T-helper 2 cell treated with Interferon-gamma antibody and Interleukin-4, amounts not matched to agents 100 ng/mL and 5 ng/mL, for 36 hours (primary cell): ENCODE measurements around the gene ADAMTS13. TPM values are rescaled to one million over a fixed set of nuclear protein-coding genes. Genes with fewer than 3 reads are reported as not detected.

Experiments
- intact Hi-C: fragments of 100-400 bp; cut with micrococcal nuclease; formaldehyde crosslinking; loops from one replicate; pipeline ENCODE4 v1.15.1; 2023
- total RNA-seq: library from RNA; stranded (reverse); gene quantifications from 2 replicates; pipeline ENCODE4 v1.2.3, GENCODE V29; 2022

Gene ADAMTS13
- total RNA-seq, 1 donor from 2014 or later: 2.3 TPM

GRCh38 chr9:133505901-133506652, 83.9 kb downstream of the ADAMTS13 start:
- intact Hi-C loops: no loop called here

GRCh38 chr9:133506653-133507038, 84.5 kb downstream of the ADAMTS13 start:
- intact Hi-C loops: no loop called here

- intact Hi-C loops: no loop called here
These were observed 85.2 kb downstream of the ADAMTS13 start for GRCh38 chr9:133507246-133507965.

- intact Hi-C loops: no loop called here
These were observed 85.9 kb downstream of the ADAMTS13 start for GRCh38 chr9:133508046-133508445.

Other genes with a start within 250 kb of the ADAMTS13 start
- gene OBP2B, start 213.1 kb upstream of the ADAMTS13 start, total RNA-seq: not detected in 2 replicates
- gene ABO, start 147.2 kb upstream of the ADAMTS13 start, total RNA-seq: 2.0 and 3.2 TPM in 2 replicates
- 17.9 and 19.0 TPM in 2 replicates for gene SURF6, start 86.2 kb upstream of the ADAMTS13 start, total RNA-seq
- gene MED22, start 74.2 kb upstream of the ADAMTS13 start, total RNA-seq: 27.0 and 27.9 TPM in 2 replicates
- gene RPL7A, start 74.1 kb upstream of the ADAMTS13 start, total RNA-seq: 2,139 and 2,222 TPM in 2 replicates
- gene SURF1, start 65.9 kb upstream of the ADAMTS13 start, total RNA-seq: 40.3 and 40.9 TPM in 2 replicates
- 14.5 and 16.0 TPM in 2 replicates for gene SURF2, start 65.8 kb upstream of the ADAMTS13 start, total RNA-seq
- 203 and 205 TPM in 2 replicates for gene SURF4, start 46.3 kb upstream of the ADAMTS13 start, total RNA-seq
- 0.59 and 1.1 TPM in 2 replicates for gene STKLD1, start 46.0 kb upstream of the ADAMTS13 start, total RNA-seq
- 25.6 and 26.1 TPM in 2 replicates for gene REXO4, start 4.4 kb upstream of the ADAMTS13 start, total RNA-seq
- gene CACFD1, start 37.6 kb downstream of the ADAMTS13 start, total RNA-seq: 0.75 and 0.82 TPM in 2 replicates
- 2.6 and 2.7 TPM in 2 replicates for gene SLC2A6, start 56.7 kb downstream of the ADAMTS13 start, total RNA-seq
- not detected in 2 replicates for gene MYMK, start 102.6 kb downstream of the ADAMTS13 start, total RNA-seq
- gene ADAMTSL2, start 112.3 kb downstream of the ADAMTS13 start, total RNA-seq: not detected in 2 replicates
- gene FAM163B, start 187.0 kb downstream of the ADAMTS13 start, total RNA-seq: not detected in 2 replicates
- not detected in 2 replicates for gene DBH, start 214.0 kb downstream of the ADAMTS13 start, total RNA-seq